ENCODE measurements around the gene PSMD7.

PSMD7 gene

DNA sequence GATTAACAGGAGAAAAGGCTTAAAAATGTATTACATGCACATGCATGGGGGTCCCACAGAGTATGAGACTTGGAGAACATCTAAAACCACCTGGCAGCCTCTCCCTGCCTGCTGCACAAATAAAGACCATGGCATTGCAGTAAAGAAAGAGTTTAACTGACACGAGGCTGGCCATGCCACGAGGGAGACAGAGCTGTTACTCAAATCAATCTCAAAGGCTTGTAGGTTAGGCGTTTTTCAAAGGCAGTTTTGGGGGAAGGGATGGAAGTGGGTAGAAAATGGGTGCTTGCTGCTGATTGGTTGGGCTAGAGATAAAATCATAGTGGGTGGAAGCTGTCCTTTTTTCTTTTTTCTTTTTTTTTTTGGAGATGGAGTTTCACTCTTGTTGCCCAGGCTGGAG, 17.3 kb upstream of the PSMD7 start:
- Histone ChIP-seq H3K9me2 (replicated peaks; ENCODE audit: insufficient read depth, low read length) (no peaks in the 10 kb centered on the region), H2AFZ (ENCODE audit: low read length) (no peak overlapping the region), H3K4me1 (ENCODE audit: low read length) (no peaks in the 10 kb centered on the region), H3K79me2 (ENCODE audit: low read length) (no peaks in the 10 kb centered on the region), H4K20me1 (ENCODE audit: insufficient read depth, low read length) (no peaks in the 10 kb centered on the region), H3K27ac (ENCODE audit: low read length) (no peak overlapping the region), H3K9ac (ENCODE audit: low read length) (no peak overlapping the region), H3K4me3 (ENCODE audit: low read length) (no peak overlapping the region), H3K4me2 (ENCODE audit: low read depth, low read length) (no peak overlapping the region), H3K36me3 (replicated peaks; ENCODE audit: insufficient read depth, low read length) (no peaks in the 10 kb centered on the region), H3F3A (ENCODE audit: insufficient read depth, low read length) (no peaks in the 10 kb centered on the region), H3K27me3 (replicated peaks; ENCODE audit: insufficient read depth, low read length) (no peaks in the 10 kb centered on the region), H3K9me3 (replicated peaks; ENCODE audit: insufficient read depth, low read length) (no peaks in the 10 kb centered on the region)
- TF ChIP-seq EZH2 (optimal IDR thresholded peaks at IDR 0.05; ENCODE audit: low read depth, low read length) (no peak), EZH2phosphoT487 (IDR thresholded peaks at IDR 0.05; ENCODE audit: low read length) (no peak)
- TF ChIP-seq, protein P1, sequence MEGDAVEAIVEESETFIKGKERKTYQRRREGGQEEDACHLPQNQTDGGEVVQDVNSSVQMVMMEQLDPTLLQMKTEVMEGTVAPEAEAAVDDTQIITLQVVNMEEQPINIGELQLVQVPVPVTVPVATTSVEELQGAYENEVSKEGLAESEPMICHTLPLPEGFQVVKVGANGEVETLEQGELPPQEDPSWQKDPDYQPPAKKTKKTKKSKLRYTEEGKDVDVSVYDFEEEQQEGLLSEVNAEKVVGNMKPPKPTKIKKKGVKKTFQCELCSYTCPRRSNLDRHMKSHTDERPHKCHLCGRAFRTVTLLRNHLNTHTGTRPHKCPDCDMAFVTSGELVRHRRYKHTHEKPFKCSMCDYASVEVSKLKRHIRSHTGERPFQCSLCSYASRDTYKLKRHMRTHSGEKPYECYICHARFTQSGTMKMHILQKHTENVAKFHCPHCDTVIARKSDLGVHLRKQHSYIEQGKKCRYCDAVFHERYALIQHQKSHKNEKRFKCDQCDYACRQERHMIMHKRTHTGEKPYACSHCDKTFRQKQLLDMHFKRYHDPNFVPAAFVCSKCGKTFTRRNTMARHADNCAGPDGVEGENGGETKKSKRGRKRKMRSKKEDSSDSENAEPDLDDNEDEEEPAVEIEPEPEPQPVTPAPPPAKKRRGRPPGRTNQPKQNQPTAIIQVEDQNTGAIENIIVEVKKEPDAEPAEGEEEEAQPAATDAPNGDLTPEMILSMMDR (IDR thresholded peaks at IDR 0.05; ENCODE audit: low read length): no peak
- DNase-seq: no peak

DNA sequence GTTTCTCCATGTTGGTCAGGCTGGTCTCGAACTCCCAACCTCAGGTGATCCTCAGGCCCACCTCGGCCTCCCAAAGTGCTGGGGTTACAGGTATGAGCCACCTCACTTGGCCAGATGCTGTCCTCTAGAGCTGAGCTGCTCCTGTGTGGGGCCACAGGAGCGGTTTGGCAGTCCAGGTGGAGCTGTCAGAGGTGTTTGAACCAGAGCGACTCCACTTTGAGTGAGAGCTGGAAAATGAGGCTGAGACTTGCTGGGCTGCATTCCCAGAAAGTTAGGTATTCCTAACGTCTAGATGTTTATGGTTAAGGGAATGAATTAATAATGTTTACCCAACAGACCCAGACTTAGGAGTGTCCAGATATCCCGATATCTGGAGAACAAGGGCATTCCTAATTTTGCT, 16.8 kb upstream of the PSMD7 start:
- TF ChIP-seq EZH2 (optimal IDR thresholded peaks at IDR 0.05; ENCODE audit: low read depth, low read length) (no peak), EZH2phosphoT487 (IDR thresholded peaks at IDR 0.05; ENCODE audit: low read length) (no peak)
- TF ChIP-seq, protein P1 (IDR thresholded peaks at IDR 0.05; ENCODE audit: low read length): no peak
- H3K9ac ChIP-seq (ENCODE audit: low read length): no peak overlapping the region
- no peaks in the 10 kb centered on the region for H3K36me3 ChIP-seq (replicated peaks; ENCODE audit: insufficient read depth, low read length)
- H2AFZ ChIP-seq (ENCODE audit: low read length): no peak overlapping the region
- no peak overlapping the region for H3K4me2 ChIP-seq (ENCODE audit: low read depth, low read length)
- DNase-seq: no peak
- no peaks in the 10 kb centered on the region for H3K9me2 ChIP-seq (replicated peaks; ENCODE audit: insufficient read depth, low read length)
- no peaks in the 10 kb centered on the region for H3F3A ChIP-seq (ENCODE audit: insufficient read depth, low read length)
- no peaks in the 10 kb centered on the region for H4K20me1 ChIP-seq (ENCODE audit: insufficient read depth, low read length)
- no peaks in the 10 kb centered on the region for H3K4me1 ChIP-seq (ENCODE audit: low read length)
- no peak overlapping the region for H3K27ac ChIP-seq (ENCODE audit: low read length)
- no peaks in the 10 kb centered on the region for H3K27me3 ChIP-seq (replicated peaks; ENCODE audit: insufficient read depth, low read length)
- H3K4me3 ChIP-seq (ENCODE audit: low read length): no peak overlapping the region
- no peaks in the 10 kb centered on the region for H3K9me3 ChIP-seq (replicated peaks; ENCODE audit: insufficient read depth, low read length)
- no peaks in the 10 kb centered on the region for H3K79me2 ChIP-seq (ENCODE audit: low read length)

DNA sequence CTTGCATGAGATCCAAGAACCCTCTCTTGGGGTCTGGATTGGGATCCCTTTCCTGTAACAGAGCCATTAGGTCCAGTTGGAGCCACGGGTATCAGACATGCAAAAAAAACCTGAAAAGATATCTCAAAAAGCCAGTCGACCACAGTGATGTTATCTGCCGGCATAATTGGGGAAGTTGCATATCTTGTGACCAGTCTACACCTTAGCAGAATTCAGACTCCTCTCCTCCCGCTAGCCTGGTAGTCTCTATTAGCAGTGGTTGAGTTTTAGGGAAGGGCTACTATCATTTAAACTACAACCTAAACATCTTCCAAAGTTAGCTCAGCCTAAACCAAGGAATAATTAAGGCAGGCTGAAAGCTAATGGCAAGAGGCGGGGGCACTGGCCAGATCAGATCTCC, 16.2 kb upstream of the PSMD7 start:
- H4K20me1 ChIP-seq (ENCODE audit: insufficient read depth, low read length): no peaks in the 10 kb centered on the region
- DNase-seq: no peak
- no peak for TF ChIP-seq EZH2phosphoT487 (IDR thresholded peaks at IDR 0.05; ENCODE audit: low read length)
- TF ChIP-seq, protein P1 (IDR thresholded peaks at IDR 0.05; ENCODE audit: low read length): no peak
- TF ChIP-seq EZH2 (optimal IDR thresholded peaks at IDR 0.05; ENCODE audit: low read depth, low read length): no peak
- H3K4me3 ChIP-seq (ENCODE audit: low read length): no peak overlapping the region
- no peaks in the 10 kb centered on the region for H3K9me2 ChIP-seq (replicated peaks; ENCODE audit: insufficient read depth, low read length)
- no peaks in the 10 kb centered on the region for H3K79me2 ChIP-seq (ENCODE audit: low read length)
- no peaks in the 10 kb centered on the region for H3K27me3 ChIP-seq (replicated peaks; ENCODE audit: insufficient read depth, low read length)
- H3K4me1 ChIP-seq (ENCODE audit: low read length): no peaks in the 10 kb centered on the region
- H3F3A ChIP-seq (ENCODE audit: insufficient read depth, low read length): no peaks in the 10 kb centered on the region
- no peak overlapping the region for H2AFZ ChIP-seq (ENCODE audit: low read length)
- no peak overlapping the region for H3K4me2 ChIP-seq (ENCODE audit: low read depth, low read length)
- no peak overlapping the region for H3K9ac ChIP-seq (ENCODE audit: low read length)
- no peaks in the 10 kb centered on the region for H3K36me3 ChIP-seq (replicated peaks; ENCODE audit: insufficient read depth, low read length)
- no peak overlapping the region for H3K27ac ChIP-seq (ENCODE audit: low read length)
- no peaks in the 10 kb centered on the region for H3K9me3 ChIP-seq (replicated peaks; ENCODE audit: insufficient read depth, low read length)
